ENCODE data around the gene ATP2B1.

GRCh38 chr12:89750389-89751351, 42.0 kb upstream of the ATP2B1 start:
- TF ChIP-seq POLR2A (IDR thresholded peaks at IDR 0.05) (no peak), CTCF (IDR thresholded peaks at IDR 0.05) (no peak), POLR2AphosphoS5 (IDR thresholded peaks at IDR 0.05; ENCODE audit: insufficient read depth in 1 of 2, low read depth in 1 of 2) (no peak)
